SK-N-SH (cell line): ENCODE measurements around the gene FBXO30. TPM values are rescaled to one million over a fixed set of nuclear protein-coding genes. Genes with fewer than 3 reads are reported as not detected.

ENCODE experiments used
- CTCF ChIA-PET: fragments of 300-600, 350-600 bp; formaldehyde crosslinking; extraction: SDS; loops from one replicate; lab custom pipeline; 2021; lab: Yijun Ruan, JAX
- POLR2A ChIA-PET: fragments of 350-600 bp; sonication (Branson Sonifier 250); formaldehyde crosslinking; extraction: SDS; loops from one replicate; lab custom pipeline; 2020; ENCODE audit warnings: antibody characterized with exemption, inconsistent platforms; lab: Yijun Ruan, JAX
- DNase-seq: peaks from one replicate; pipeline ENCODE4 v3.0.0; 2012
- H2AFZ ChIP-seq: fragments of 200-600 bp; sonication (generic); 2 replicates; pipeline ENCODE4 v1.8.1; 2016; ENCODE audit warnings: antibody characterized with exemption, mild to moderate bottlenecking, low read depth
- H3F3A ChIP-seq: fragments of 200-600 bp; sonication (generic); replicated peaks from 2 replicates; pipeline ENCODE3; 2016; ENCODE audit warnings: antibody characterized with exemption, mild to moderate bottlenecking; ENCODE audit not compliant: insufficient read depth
- H3K27ac ChIP-seq, 2 experiments: fragments of 200-500 bp in 1 of 2; fragments of 200-600 bp in 1 of 2; sonication (Bioruptor generic) in 1 of 2; sonication (generic), shearing (Covaris generic) in 1 of 2; 2 replicates each; pipeline versions ENCODE4 v1.5.1 to v1.6.1; 2014 to 2016; ENCODE audit warnings: low read depth in 2 of 2, inconsistent platforms in 1 of 2, low read length in 1 of 2, mild to moderate bottlenecking in 1 of 2, mixed read lengths in 1 of 2
- H3K27me3 ChIP-seq: fragments of 200-600 bp; sonication (generic), shearing (Covaris generic); 2 replicates; pipeline ENCODE4 v1.6.1; 2016; ENCODE audit warnings: mixed run types; ENCODE audit not compliant: insufficient read depth
- H3K36me3 ChIP-seq, 2 experiments: fragments of 200-500 bp in 1 of 2; fragments of 200-600 bp in 1 of 2; sonication (Bioruptor generic) in 1 of 2; sonication (generic) in 1 of 2; replicated peaks in 1 of 2; 2 replicates each; pipeline versions ENCODE3 to v1.5.1; 2014 to 2016; ENCODE audit warnings: low read length in 1 of 2, mild to moderate bottlenecking in 1 of 2; ENCODE audit not compliant: insufficient read depth in 2 of 2, control insufficient read depth in 1 of 2
- H3K4me1 ChIP-seq, 2 experiments: fragments of 200-500 bp in 1 of 2; fragments of 200-600 bp in 1 of 2; sonication (Bioruptor generic) in 1 of 2; sonication (generic), shearing (Covaris generic) in 1 of 2; 2 replicates each; pipeline versions ENCODE4 v1.5.1 to v1.6.1; 2014 to 2016; ENCODE audit warnings: low read depth in 1 of 2, low read length in 1 of 2, mixed run types in 1 of 2; ENCODE audit not compliant: insufficient read depth in 2 of 2, control insufficient read depth in 1 of 2
- H3K4me2 ChIP-seq: fragments of 200-600 bp; sonication (generic), shearing (Covaris generic); 2 replicates; pipeline ENCODE4 v1.6.1; 2017; ENCODE audit warnings: mixed run types
- H3K4me3 ChIP-seq, 2 experiments: fragments of 200-500 bp in 1 of 2; fragments of 200-600 bp in 1 of 2; sonication (Bioruptor generic) in 1 of 2; sonication (generic), shearing (Covaris generic) in 1 of 2; 2 replicates each; pipeline versions ENCODE4 v1.5.1 to v1.8.1; 2014 to 2016; ENCODE audit warnings: low read depth in 2 of 2, inconsistent platforms in 1 of 2, low read length in 1 of 2, mild to moderate bottlenecking in 1 of 2, mixed read lengths in 1 of 2, moderate library complexity in 1 of 2
- H3K79me2 ChIP-seq: fragments of 200-600 bp; sonication (generic); 2 replicates; pipeline ENCODE4 v1.8.1; 2017; ENCODE audit warnings: mild to moderate bottlenecking; ENCODE audit not compliant: insufficient read depth
- H3K9ac ChIP-seq: fragments of 200-600 bp; sonication (generic); 2 replicates; pipeline ENCODE4 v1.6.1; 2017; ENCODE audit warnings: mixed run types
- H3K9me2 ChIP-seq: fragments of 200-600 bp; sonication (generic); 2 replicates; pipeline ENCODE4 v1.6.1; 2017; ENCODE audit warnings: mixed run types
- H3K9me3 ChIP-seq: fragments of 200-600 bp; sonication (generic); 2 replicates; pipeline ENCODE4 v1.6.1; 2017; ENCODE audit warnings: mixed run types, mild to moderate bottlenecking, moderate library complexity
- H4K20me1 ChIP-seq: fragments of 200-600 bp; sonication (generic); 2 replicates; pipeline ENCODE4 v1.6.1; 2017; ENCODE audit warnings: mild to moderate bottlenecking, mixed run types; ENCODE audit not compliant: insufficient read depth
- ELF1 ChIP-seq: IDR thresholded peaks from 2 replicates; pipeline ENCODE4 v1.4.0; 2012
- FOSL2 ChIP-seq: IDR thresholded peaks from 2 replicates; pipeline ENCODE4 v1.4.0; 2012; ENCODE audit warnings: low read depth, mild to moderate bottlenecking, moderate library complexity, borderline replicate concordance
- FOXM1 ChIP-seq: IDR thresholded peaks from 2 replicates; pipeline ENCODE4 v1.4.0; 2012; ENCODE audit warnings: low read depth, mild to moderate bottlenecking
- GATA2 ChIP-seq: sonication (generic); formaldehyde crosslinking; IDR thresholded peaks from 2 replicates; pipeline ENCODE4 v1.5.0; 2020; ENCODE audit warnings: mild to moderate bottlenecking, missing genetic modification reagents
- JUND ChIP-seq: IDR thresholded peaks from 2 replicates; pipeline ENCODE4 v1.4.0; 2012
- MEF2A ChIP-seq: IDR thresholded peaks from 2 replicates; pipeline ENCODE4 v1.4.0; 2012; ENCODE audit warnings: low read depth, borderline replicate concordance
- MXI1 ChIP-seq: IDR thresholded peaks from 2 replicates; pipeline ENCODE4 v1.6.1; 2012; ENCODE audit warnings: mild to moderate bottlenecking, low read depth, low read length, improper control_type of control experiment
- NRF1 ChIP-seq: IDR thresholded peaks from 2 replicates; pipeline ENCODE4 v1.6.1; 2012; ENCODE audit warnings: low read depth, mild to moderate bottlenecking, low read length
- POLR2AphosphoS5 ChIP-seq: IDR thresholded peaks from 2 replicates; pipeline ENCODE4 v1.6.1; 2012; ENCODE audit warnings: low read depth, low read length
- RFX5 ChIP-seq: IDR thresholded peaks from 2 replicates; pipeline ENCODE4 v1.6.1; 2012; ENCODE audit warnings: mild to moderate bottlenecking, improper control_type of control experiment, low read length
- RXRA ChIP-seq: IDR thresholded peaks from 2 replicates; pipeline ENCODE4 v1.4.0; 2012; ENCODE audit warnings: low read depth, mild to moderate bottlenecking, borderline replicate concordance
- SMC3 ChIP-seq: IDR thresholded peaks from 2 replicates; pipeline ENCODE4 v1.6.1; 2012; ENCODE audit warnings: low read depth, low read length, improper control_type of control experiment
- TCF12 ChIP-seq: IDR thresholded peaks from 2 replicates; pipeline ENCODE4 v1.4.0; 2012
- WGBS: methylation state at CpG from one replicate; pipeline ENCODE4 v1.1.6; 2017; ENCODE audit warnings: low lambda C conversion rate; 5-methylcytosine and 5-hydroxymethylcytosine counted together
- polyA plus RNA-seq, 3 experiments: library from polyadenylated mRNA; depleted of rRNA; stranded (reverse); fragments of >200 nt; gene quantifications; 2 replicates each; pipeline ENCODE4 v1.2.3, GENCODE V29; 2012
- TF ChIP-seq, protein P1 (sequence below): IDR thresholded peaks from 2 replicates; pipeline ENCODE4 v1.4.0; 2012; ENCODE audit warnings: low read depth, borderline replicate concordance
- TF ChIP-seq, protein P2 (sequence below): IDR thresholded peaks from 2 replicates; pipeline ENCODE4; 2012
- TF ChIP-seq, protein P3 (sequence below): fragments of 150-350 bp; IDR thresholded peaks from 2 replicates; pipeline ENCODE4 v1.6.1; 2016; ENCODE audit warnings: mild to moderate bottlenecking, low read depth, low read length
- TF ChIP-seq, protein P4 (sequence below): fragments of 200-600 bp; sonication (generic); IDR thresholded peaks from 2 replicates; pipeline ENCODE4 v1.6.1; 2017; ENCODE audit warnings: antibody characterized with exemption, mild to moderate bottlenecking, moderate library complexity
- TF ChIP-seq, protein P5 (sequence below): IDR thresholded peaks from 2 replicates; pipeline ENCODE4 v1.4.0; 2012; ENCODE audit warnings: low read depth
- TF ChIP-seq, protein P6 (sequence below): IDR thresholded peaks from 2 replicates; pipeline ENCODE4 v1.6.1; 2012; ENCODE audit warnings: mild to moderate bottlenecking, low read depth, low read length, moderate library complexity

FBXO30 gene
- polyA plus RNA-seq, 1 of the 3 experiments (the other 2 are of a cell fraction) = 1.7 TPM

DNA sequence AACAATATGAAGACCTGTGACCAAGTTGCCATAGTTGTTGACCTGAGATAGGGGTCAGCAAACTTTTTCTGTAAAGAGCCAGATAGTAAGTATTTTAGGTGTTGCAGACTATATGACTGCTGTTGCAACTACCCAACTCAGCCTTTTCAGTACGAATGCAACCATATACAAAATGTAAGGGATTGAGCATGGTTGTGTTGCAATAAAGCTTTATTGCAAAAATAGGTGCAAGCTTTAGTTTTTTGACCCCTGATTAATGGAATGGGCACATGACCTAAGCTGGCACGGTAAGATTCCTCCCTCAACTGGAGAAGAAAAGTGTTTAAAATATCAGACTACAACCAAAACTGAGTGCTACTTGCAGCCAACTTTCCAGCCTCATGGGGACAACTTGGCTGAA is 62.0 kb downstream of the FBXO30 start:
- 46% methylated on average over 2 of the region's 2 CpGs for WGBS
- POLR2A ChIA-PET = no interaction called here
- Histone ChIP-seq H3K9me2 (no peaks in the 10 kb centered on the region), H3K9me3 (no peaks in the 10 kb centered on the region), H4K20me1 (no peaks in the 10 kb centered on the region), H3F3A (peaks cover 3% of the 10 kb centered on the region), H3K36me3 (no peaks in the 10 kb centered on the region), H3K79me2 (no peaks in the 10 kb centered on the region), H3K4me1 (peaks cover 3 to 8% of the 10 kb centered on the region in 2 experiments; a peak in 3 of 4 replicates), H2AFZ (no peak overlapping the region), H3K4me3 (no peak overlapping the region), H3K4me2 (no peak overlapping the region), H3K27ac (no peak overlapping the region), H3K27me3 (no peaks in the 10 kb centered on the region), H3K9ac (no peak overlapping the region)
- TF ChIP-seq MXI1 = no peak
- TF ChIP-seq NRF1 = no peak
- TF ChIP-seq GATA2 (CRISPR knock-in tag) = no peak
- TF ChIP-seq SMC3 = no peak
- TF ChIP-seq, protein P1, sequence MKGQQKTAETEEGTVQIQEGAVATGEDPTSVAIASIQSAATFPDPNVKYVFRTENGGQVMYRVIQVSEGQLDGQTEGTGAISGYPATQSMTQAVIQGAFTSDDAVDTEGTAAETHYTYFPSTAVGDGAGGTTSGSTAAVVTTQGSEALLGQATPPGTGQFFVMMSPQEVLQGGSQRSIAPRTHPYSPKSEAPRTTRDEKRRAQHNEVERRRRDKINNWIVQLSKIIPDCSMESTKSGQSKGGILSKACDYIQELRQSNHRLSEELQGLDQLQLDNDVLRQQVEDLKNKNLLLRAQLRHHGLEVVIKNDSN = no peak
- no peak for TF ChIP-seq ELF1
- no peak for TF ChIP-seq TCF12
- no peak for TF ChIP-seq FOSL2
- no peak for TF ChIP-seq POLR2AphosphoS5
- TF ChIP-seq, protein P2, sequence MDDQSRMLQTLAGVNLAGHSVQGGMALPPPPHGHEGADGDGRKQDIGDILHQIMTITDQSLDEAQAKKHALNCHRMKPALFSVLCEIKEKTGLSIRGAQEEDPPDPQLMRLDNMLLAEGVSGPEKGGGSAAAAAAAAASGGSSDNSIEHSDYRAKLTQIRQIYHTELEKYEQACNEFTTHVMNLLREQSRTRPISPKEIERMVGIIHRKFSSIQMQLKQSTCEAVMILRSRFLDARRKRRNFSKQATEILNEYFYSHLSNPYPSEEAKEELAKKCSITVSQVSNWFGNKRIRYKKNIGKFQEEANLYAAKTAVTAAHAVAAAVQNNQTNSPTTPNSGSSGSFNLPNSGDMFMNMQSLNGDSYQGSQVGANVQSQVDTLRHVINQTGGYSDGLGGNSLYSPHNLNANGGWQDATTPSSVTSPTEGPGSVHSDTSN = no peak
- TF ChIP-seq, protein P3, sequence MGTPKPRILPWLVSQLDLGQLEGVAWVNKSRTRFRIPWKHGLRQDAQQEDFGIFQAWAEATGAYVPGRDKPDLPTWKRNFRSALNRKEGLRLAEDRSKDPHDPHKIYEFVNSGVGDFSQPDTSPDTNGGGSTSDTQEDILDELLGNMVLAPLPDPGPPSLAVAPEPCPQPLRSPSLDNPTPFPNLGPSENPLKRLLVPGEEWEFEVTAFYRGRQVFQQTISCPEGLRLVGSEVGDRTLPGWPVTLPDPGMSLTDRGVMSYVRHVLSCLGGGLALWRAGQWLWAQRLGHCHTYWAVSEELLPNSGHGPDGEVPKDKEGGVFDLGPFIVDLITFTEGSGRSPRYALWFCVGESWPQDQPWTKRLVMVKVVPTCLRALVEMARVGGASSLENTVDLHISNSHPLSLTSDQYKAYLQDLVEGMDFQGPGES = no peak
- TF ChIP-seq, protein P4, sequence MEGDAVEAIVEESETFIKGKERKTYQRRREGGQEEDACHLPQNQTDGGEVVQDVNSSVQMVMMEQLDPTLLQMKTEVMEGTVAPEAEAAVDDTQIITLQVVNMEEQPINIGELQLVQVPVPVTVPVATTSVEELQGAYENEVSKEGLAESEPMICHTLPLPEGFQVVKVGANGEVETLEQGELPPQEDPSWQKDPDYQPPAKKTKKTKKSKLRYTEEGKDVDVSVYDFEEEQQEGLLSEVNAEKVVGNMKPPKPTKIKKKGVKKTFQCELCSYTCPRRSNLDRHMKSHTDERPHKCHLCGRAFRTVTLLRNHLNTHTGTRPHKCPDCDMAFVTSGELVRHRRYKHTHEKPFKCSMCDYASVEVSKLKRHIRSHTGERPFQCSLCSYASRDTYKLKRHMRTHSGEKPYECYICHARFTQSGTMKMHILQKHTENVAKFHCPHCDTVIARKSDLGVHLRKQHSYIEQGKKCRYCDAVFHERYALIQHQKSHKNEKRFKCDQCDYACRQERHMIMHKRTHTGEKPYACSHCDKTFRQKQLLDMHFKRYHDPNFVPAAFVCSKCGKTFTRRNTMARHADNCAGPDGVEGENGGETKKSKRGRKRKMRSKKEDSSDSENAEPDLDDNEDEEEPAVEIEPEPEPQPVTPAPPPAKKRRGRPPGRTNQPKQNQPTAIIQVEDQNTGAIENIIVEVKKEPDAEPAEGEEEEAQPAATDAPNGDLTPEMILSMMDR = no peak
- TF ChIP-seq RFX5 = no peak
- TF ChIP-seq, protein P5, sequence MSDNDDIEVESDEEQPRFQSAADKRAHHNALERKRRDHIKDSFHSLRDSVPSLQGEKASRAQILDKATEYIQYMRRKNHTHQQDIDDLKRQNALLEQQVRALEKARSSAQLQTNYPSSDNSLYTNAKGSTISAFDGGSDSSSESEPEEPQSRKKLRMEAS = no peak
- TF ChIP-seq MEF2A = no peak
- TF ChIP-seq, protein P6, sequence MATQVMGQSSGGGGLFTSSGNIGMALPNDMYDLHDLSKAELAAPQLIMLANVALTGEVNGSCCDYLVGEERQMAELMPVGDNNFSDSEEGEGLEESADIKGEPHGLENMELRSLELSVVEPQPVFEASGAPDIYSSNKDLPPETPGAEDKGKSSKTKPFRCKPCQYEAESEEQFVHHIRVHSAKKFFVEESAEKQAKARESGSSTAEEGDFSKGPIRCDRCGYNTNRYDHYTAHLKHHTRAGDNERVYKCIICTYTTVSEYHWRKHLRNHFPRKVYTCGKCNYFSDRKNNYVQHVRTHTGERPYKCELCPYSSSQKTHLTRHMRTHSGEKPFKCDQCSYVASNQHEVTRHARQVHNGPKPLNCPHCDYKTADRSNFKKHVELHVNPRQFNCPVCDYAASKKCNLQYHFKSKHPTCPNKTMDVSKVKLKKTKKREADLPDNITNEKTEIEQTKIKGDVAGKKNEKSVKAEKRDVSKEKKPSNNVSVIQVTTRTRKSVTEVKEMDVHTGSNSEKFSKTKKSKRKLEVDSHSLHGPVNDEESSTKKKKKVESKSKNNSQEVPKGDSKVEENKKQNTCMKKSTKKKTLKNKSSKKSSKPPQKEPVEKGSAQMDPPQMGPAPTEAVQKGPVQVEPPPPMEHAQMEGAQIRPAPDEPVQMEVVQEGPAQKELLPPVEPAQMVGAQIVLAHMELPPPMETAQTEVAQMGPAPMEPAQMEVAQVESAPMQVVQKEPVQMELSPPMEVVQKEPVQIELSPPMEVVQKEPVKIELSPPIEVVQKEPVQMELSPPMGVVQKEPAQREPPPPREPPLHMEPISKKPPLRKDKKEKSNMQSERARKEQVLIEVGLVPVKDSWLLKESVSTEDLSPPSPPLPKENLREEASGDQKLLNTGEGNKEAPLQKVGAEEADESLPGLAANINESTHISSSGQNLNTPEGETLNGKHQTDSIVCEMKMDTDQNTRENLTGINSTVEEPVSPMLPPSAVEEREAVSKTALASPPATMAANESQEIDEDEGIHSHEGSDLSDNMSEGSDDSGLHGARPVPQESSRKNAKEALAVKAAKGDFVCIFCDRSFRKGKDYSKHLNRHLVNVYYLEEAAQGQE = no peak
- TF ChIP-seq JUND = no peak
- TF ChIP-seq FOXM1 = no peak
- no peak for TF ChIP-seq RXRA
- CTCF ChIA-PET = no interaction called here
- DNase-seq = no peak
